Activated T-cell treated with anti-CD3 and anti-CD28 coated beads, Interleukin-2, amount 50 U/mL, for 24 hours (primary cell): ENCODE data around the gene ARHGAP26.

ENCODE experiments used
- DNase-seq: peaks from one replicate; pipeline ENCODE4 v3.0.0-alpha.2; 2020
- H3K27ac Mint-ChIP-seq: 2 replicates; pipeline ENCODE4 v1.8.0; 2020; ENCODE audit warnings: mild to moderate bottlenecking, mixed read lengths
- H3K27me3 Mint-ChIP-seq: 2 replicates; pipeline ENCODE4 v1.8.0; 2020; ENCODE audit warnings: mixed read lengths
- H3K36me3 Mint-ChIP-seq: 2 replicates; pipeline ENCODE4 v1.8.0; 2020; ENCODE audit warnings: low read depth, mixed read lengths
- H3K4me1 Mint-ChIP-seq: 2 replicates; pipeline ENCODE4 v1.8.0; 2020; ENCODE audit warnings: low read depth, mixed read lengths
- H3K4me3 Mint-ChIP-seq: 2 replicates; pipeline ENCODE4 v1.8.0; 2020; ENCODE audit warnings: mild to moderate bottlenecking, moderate library complexity, mixed read lengths
- H3K9me3 Mint-ChIP-seq: 2 replicates; pipeline ENCODE4 v1.8.0; 2020; ENCODE audit warnings: mixed read lengths

Gene ARHGAP26

DNA sequence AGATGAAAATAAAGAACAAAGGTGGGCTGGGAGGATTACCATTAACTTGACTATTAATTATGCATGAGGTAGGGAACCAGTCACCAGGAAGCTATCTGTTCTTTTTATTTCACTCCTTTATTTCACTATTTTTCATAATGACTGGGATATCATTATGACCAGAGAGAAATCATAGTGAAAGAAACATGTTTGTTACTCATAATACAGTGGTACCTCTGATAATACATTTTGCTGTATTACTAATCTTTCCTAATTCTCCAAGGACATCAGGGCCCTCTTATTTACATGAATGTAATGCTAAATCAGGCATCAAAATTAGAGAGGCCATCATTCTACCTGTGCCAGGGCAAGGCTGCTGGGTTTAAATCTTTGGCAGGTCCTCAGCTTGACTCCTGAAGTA lies 379.6 kb downstream of the ARHGAP26 start:
- Mint-ChIP-seq H3K27ac (no peak overlapping the region), H3K4me1 (peaks cover 12% of the 10 kb centered on the region), H3K36me3 (peaks cover 49% of the 10 kb centered on the region), H3K4me3 (no peak overlapping the region), H3K9me3 (no peaks in the 10 kb centered on the region), H3K27me3 (no peaks in the 10 kb centered on the region)
- no peak for DNase-seq

DNA sequence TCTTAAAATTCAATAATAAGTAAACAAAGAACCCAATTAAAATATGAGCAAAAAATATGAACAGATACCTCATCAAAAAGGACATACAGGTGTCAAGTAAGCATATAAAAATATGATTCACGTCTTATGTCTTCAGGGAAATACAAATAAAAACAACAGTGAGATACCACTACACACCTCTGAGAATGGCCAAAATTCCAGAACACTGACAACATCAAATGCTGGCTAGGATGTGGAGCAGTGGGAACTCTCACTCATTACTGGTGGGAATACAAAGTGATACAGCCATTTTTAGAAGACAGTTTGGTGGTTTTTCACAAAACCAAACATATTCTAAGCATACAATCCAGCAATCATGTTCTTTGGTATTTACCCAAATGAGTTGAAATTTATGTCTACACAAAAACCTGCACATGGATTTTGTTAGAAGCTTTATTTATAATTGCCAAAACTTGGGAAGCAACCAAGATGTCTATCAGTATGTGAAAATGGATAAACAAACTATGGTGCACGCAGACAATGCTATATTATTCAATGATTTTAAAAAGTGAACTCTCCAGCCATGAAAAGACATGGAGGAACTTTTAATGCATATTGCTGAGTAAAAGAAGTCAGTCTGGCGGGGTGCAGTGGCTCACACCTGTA lies 381.0 kb downstream of the ARHGAP26 start:
- no peaks in the 10 kb centered on the region for H3K27me3 Mint-ChIP-seq
- DNase-seq: no peak
- no peaks in the 10 kb centered on the region for H3K9me3 Mint-ChIP-seq
- no peak overlapping the region for H3K4me3 Mint-ChIP-seq
- peaks cover 4% of the 10 kb centered on the region for H3K4me1 Mint-ChIP-seq
- H3K36me3 Mint-ChIP-seq: peaks cover 51% of the 10 kb centered on the region
- no peak overlapping the region for H3K27ac Mint-ChIP-seq

DNA sequence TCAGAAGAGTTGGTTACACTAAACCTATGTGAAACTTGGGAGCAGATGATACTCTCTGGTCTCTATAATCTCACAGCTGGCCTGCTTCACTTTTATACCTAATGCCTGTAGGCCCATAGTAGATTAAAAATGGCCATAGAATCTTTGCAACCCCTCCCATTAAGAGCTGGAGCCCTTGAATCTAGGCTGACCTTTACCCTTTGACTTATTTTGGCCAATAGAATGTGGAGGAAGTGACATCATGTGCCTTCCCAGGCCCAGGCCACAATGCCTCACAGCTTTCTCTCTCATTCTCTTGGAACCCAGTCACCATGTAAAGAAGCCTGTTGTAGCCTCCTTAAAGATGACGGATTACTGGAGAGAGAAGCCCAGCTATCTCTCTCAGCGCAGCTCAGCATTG lies 382.3 kb downstream of the ARHGAP26 start:
- peaks cover 42% of the 10 kb centered on the region for H3K36me3 Mint-ChIP-seq
- no peak overlapping the region for H3K27ac Mint-ChIP-seq
- H3K4me1 Mint-ChIP-seq: peaks cover 4% of the 10 kb centered on the region
- H3K27me3 Mint-ChIP-seq: no peaks in the 10 kb centered on the region
- H3K4me3 Mint-ChIP-seq: no peak overlapping the region
- DNase-seq: no peak
- no peaks in the 10 kb centered on the region for H3K9me3 Mint-ChIP-seq

DNA sequence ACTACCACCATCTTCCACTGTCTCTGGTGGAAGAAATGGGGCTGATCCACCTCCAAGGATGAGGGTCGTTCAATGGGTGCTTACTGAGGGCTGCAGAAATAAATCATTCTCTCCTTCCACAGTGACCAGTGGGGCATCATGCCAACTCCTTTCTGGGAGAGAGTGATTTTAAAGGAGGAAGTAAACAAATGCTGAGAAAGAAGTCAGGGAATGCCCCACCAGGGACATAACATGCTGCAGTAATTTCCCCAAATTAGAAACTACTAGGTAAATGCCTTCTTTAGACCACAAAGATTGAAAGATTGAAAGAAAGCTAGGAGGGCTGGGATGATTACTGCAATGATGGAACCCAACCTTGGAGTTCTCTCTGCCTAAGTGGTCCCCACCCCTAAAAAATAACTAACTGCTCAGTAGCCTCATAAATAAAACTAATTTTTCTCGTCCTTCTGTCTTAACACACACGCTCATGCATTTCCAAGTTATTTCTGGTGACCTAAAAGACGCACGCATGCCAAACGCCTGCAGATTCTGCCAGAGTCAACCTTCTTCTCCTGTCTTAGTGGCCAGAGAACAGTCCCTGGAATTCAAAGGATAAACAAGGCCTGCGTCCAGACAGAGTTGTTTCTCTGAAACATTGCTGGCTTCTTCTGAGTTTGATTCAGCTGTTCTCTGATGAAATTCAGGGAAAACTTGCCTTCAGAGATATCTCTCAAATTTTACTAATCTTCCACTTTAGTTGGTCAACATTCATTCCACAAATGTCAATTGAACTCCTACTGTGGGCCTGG lies 383.3 kb downstream of the ARHGAP26 start:
- no peak for DNase-seq
- no peak overlapping the region for H3K4me3 Mint-ChIP-seq
- no peaks in the 10 kb centered on the region for H3K9me3 Mint-ChIP-seq
- H3K27ac Mint-ChIP-seq: no peak overlapping the region
- no peaks in the 10 kb centered on the region for H3K27me3 Mint-ChIP-seq
- peaks cover 4% of the 10 kb centered on the region for H3K4me1 Mint-ChIP-seq
- H3K36me3 Mint-ChIP-seq: peaks cover 31% of the 10 kb centered on the region

DNA sequence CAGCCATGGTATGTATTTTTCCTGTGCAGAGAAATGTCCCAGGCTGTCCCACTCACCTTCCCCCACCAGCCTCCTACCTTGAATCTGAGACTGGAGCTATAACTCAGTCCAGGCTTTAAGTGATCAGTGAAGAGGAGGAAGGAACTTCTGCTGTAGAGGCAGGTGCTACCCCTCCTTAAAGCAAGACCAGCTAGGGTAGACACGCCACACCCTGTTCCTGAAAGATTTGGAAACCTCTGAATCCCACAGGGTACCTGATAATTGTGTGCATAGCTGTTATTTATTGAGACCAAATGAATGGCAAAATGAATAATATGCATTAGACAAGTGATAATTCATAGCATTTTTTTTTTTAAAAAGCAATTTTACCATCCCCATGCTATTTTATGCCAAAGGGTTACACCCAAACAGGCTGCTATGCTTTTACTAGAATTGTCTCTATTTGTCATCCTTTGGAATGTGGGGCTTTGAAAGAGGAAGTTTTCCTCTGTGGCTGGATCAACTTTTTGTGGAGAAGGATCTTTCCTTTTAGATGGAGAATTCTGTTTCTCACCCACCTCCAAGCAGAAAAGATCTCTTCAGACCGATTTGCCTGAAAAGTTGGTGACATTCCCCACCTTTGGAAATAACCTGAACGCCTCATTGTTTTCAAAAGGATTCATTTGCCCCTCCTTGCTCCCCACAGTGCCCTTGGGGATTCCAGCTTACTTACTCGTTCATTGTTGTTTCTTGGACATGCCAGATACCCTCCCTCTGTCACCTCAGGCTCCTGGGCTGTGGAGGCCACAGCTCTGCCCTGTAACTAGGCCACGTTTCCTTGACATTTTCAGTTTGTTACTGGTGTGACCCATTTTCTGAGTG lies 384.6 kb downstream of the ARHGAP26 start:
- H3K36me3 Mint-ChIP-seq: peaks cover 24% of the 10 kb centered on the region
- no peaks in the 10 kb centered on the region for H3K27me3 Mint-ChIP-seq
- H3K4me1 Mint-ChIP-seq: peaks cover 3% of the 10 kb centered on the region
- no peak overlapping the region for H3K27ac Mint-ChIP-seq
- no peak for DNase-seq
- no peak overlapping the region for H3K4me3 Mint-ChIP-seq
- no peaks in the 10 kb centered on the region for H3K9me3 Mint-ChIP-seq

DNA sequence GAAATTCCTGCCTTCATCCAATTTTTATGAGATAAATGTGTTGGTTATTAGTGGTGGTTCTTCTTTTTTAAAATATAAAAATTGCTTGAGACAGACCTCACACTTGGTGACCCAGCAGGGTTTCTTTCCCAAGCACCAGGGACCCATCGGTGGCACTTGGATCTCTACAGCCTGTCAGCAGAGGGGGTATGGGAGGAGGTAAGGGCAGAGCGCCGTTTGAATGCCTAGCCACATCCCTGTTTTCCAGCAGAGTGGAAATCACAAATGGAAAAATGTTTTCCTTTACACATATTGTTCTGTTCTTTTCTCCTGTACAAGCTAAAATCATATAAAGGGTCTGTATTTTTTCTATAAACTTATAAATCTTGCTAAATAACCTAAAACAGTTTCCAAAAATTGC lies 385.3 kb downstream of the ARHGAP26 start:
- no peaks in the 10 kb centered on the region for H3K4me1 Mint-ChIP-seq

DNA sequence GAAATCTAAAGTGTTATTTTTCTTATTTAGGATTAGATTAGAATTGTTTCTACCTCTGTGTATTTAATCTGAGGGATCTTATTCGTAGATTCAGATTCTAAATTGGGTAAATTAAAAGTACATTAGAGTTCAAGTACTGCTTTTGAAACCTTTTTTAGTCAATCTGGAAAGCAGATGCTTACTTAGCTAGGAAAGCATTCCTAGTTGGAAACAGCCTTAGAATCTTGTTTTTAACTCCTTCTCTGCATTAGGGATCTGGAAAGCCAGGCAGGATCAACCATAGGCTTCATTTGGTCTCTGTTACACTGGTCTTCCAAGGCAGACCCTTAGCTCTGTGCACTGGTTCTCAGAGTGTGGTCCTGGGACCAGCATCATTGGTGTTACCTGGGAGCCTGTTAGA lies 385.9 kb downstream of the ARHGAP26 start:
- H3K4me3 Mint-ChIP-seq: no peak overlapping the region
- no peak overlapping the region for H3K27ac Mint-ChIP-seq
- no peak for DNase-seq
- H3K4me1 Mint-ChIP-seq: no peaks in the 10 kb centered on the region
- H3K27me3 Mint-ChIP-seq: no peaks in the 10 kb centered on the region
- H3K36me3 Mint-ChIP-seq: peaks cover 14% of the 10 kb centered on the region
- H3K9me3 Mint-ChIP-seq: no peaks in the 10 kb centered on the region

More for the DNA sequence above, 385.3 kb downstream of the ARHGAP26 start:
- peaks cover 18% of the 10 kb centered on the region for H3K36me3 Mint-ChIP-seq
- no peak for DNase-seq
- no peak overlapping the region for H3K27ac Mint-ChIP-seq
- no peaks in the 10 kb centered on the region for H3K9me3 Mint-ChIP-seq
- H3K4me3 Mint-ChIP-seq: no peak overlapping the region
- no peaks in the 10 kb centered on the region for H3K27me3 Mint-ChIP-seq

DNA sequence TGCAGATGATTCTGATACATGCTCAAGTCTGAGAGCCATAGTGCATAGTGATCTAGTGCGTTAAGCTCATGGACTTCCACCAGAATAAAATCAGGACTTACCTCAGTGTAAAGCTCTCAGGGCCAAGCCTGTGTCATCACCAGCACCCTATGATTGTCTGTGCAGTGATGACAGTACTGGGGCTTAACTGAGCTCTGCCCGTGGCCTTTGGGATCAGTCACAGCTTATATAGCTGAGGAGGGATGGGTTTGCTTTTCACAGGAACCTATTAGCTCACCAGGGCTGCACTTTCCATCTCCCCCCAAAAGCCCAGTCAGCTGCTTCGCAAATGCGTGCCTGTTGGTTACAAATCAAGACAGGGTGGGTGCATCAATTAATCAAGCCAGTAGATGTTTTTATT lies 386.4 kb downstream of the ARHGAP26 start:
- H3K27me3 Mint-ChIP-seq: no peaks in the 10 kb centered on the region
- H3K27ac Mint-ChIP-seq: no peak overlapping the region
- H3K9me3 Mint-ChIP-seq: no peaks in the 10 kb centered on the region
- H3K4me1 Mint-ChIP-seq: no peaks in the 10 kb centered on the region
- no peak for DNase-seq
- H3K36me3 Mint-ChIP-seq: peaks cover 11% of the 10 kb centered on the region
- H3K4me3 Mint-ChIP-seq: no peak overlapping the region

DNA sequence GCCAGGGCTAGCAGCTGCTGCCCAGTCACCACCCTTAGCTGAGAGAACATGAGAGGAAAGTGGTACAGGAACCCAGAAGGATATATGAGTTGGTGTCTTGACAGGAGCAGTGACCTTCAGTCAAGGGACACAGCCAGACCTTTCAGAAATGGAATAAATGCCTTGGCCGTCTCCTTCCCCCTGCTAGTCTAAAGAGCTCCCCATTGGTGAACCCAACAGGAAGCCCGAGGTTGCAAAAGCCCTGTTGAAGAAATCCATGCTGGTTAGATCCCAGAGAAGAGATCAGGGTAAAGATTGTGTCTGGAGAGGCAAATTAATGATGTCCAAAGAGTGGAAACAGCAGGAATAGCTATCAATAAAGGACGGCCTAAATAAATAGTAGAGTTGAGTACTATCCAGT lies 388.9 kb downstream of the ARHGAP26 start:
- no peaks in the 10 kb centered on the region for H3K4me1 Mint-ChIP-seq
- H3K4me3 Mint-ChIP-seq: no peak overlapping the region
- H3K27ac Mint-ChIP-seq: no peak overlapping the region
- H3K36me3 Mint-ChIP-seq: peaks cover 5% of the 10 kb centered on the region
- no peaks in the 10 kb centered on the region for H3K27me3 Mint-ChIP-seq
- H3K9me3 Mint-ChIP-seq: no peaks in the 10 kb centered on the region
- no peak for DNase-seq

DNA sequence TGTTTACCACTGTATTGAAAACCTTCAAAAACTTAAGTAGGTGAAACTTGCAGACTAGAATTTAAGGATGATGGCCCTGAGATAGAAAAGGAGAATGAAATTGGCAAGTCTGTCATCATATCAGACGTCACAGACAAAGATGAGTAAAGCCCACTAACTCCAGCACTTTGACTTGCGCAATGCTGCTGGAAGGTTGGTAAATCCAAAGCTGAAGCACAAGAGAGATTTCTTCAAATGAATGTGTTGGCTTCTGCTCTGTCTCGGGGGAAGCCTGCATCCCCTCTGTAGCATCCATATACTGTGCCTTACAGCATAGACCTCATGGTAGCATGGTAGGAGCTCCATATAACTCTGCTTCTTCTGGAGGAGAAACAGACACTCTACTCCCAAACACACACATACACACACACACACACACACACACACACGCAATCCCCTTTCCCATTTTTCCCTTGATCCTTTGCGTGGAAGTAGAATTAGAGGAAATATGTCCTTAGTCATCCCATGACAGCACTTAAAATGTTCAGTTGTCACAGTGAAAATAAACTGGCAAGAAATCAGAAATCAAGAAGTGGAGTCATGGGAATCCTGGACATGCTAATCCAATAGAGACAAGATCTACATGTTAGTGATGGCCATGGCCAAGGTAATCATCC lies 391.8 kb downstream of the ARHGAP26 start:
- DNase-seq: no peak
- no peaks in the 10 kb centered on the region for H3K9me3 Mint-ChIP-seq
- H3K4me3 Mint-ChIP-seq: no peak overlapping the region
- no peaks in the 10 kb centered on the region for H3K27me3 Mint-ChIP-seq
- H3K4me1 Mint-ChIP-seq: no peaks in the 10 kb centered on the region
- no peaks in the 10 kb centered on the region for H3K36me3 Mint-ChIP-seq
- no peak overlapping the region for H3K27ac Mint-ChIP-seq

DNA sequence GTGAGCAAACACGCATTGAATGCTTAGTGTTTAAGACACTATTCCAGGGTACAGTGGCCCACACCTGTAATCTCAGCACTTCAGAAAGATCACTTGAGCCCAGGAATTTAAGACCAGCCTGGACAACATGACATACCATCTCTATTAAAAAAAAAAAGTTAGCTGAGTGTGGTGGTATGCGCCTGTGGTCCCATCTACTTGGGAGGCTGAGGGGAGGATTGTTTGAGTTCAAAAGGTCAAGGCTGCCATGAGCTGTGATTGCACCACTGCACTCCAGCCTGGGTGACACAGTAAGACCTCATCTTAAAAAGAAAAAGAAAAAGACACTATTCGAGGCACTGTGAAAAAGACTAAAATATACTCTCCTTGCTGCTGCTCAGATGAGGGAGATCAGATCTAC lies 392.6 kb downstream of the ARHGAP26 start:
- H3K27ac Mint-ChIP-seq: no peak overlapping the region
- no peaks in the 10 kb centered on the region for H3K27me3 Mint-ChIP-seq
- H3K4me3 Mint-ChIP-seq: no peak overlapping the region
- no peaks in the 10 kb centered on the region for H3K9me3 Mint-ChIP-seq
- no peak for DNase-seq
- H3K4me1 Mint-ChIP-seq: no peaks in the 10 kb centered on the region
- no peaks in the 10 kb centered on the region for H3K36me3 Mint-ChIP-seq

DNA sequence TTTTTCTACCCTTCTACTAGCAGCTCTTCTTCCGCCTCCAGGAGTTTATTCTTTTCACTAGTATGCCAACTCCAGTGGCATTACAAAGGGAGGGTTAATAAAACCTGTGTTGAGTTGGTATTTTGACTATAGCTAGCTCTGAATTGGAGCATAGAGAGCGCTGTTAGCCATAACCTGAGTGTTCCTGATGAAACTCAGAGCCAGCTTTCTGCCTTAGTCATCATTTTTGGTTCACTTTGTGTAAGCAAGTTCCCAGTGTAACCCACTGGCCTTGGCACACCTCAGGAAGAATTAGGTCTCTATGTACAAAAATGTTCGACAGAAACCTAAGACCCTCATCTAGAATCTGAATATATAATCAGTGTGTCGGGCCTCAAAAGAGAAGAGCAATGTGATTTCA lies 394.4 kb downstream of the ARHGAP26 start:
- no peak for DNase-seq
- Mint-ChIP-seq H3K27ac (no peak overlapping the region), H3K4me1 (no peaks in the 10 kb centered on the region), H3K27me3 (no peaks in the 10 kb centered on the region), H3K36me3 (no peaks in the 10 kb centered on the region), H3K4me3 (no peak overlapping the region), H3K9me3 (no peaks in the 10 kb centered on the region)

DNA sequence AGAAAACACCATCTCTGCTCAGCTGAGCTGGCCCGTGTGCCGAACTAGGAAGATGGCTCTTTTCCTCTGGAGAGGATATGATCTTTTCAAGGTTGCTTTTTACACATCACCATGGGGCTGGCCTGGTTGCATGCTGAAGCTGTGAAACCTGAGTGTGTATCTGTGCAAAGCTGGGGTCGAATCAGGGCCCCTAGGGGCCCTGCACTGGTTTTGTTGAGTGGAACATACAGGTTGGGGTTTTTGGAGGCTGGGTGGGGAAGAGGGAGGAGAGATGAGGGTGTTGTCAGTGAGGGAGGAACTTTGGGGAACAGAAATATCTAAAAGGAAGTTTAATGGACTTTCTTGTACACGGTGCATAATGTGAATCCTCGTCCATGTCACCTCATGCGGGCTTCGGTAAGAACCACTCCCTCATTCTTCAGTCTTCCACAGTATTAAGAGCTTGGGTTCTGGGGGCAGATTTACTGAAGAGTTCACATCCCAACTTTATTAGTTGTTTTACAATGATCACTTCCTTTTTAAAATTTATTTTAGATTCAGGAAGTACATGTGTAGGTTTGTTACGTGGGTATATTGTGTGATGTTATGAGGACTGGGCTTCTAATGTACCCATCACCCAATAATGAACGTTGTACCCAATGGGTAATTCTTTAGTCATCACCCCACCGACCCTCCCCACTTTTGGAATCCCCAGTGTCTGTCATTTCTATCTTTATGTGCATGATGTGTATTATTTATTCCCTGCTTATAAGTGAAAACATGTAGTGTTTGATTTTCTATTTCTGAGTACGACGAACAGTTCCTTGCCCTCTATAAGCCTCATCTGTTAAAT lies 395.1 kb downstream of the ARHGAP26 start:
- H3K4me1 Mint-ChIP-seq: no peaks in the 10 kb centered on the region
- no peaks in the 10 kb centered on the region for H3K9me3 Mint-ChIP-seq
- DNase-seq: no peak
- H3K27ac Mint-ChIP-seq: no peak overlapping the region
- H3K36me3 Mint-ChIP-seq: no peaks in the 10 kb centered on the region
- H3K4me3 Mint-ChIP-seq: no peak overlapping the region
- H3K27me3 Mint-ChIP-seq: no peaks in the 10 kb centered on the region

DNA sequence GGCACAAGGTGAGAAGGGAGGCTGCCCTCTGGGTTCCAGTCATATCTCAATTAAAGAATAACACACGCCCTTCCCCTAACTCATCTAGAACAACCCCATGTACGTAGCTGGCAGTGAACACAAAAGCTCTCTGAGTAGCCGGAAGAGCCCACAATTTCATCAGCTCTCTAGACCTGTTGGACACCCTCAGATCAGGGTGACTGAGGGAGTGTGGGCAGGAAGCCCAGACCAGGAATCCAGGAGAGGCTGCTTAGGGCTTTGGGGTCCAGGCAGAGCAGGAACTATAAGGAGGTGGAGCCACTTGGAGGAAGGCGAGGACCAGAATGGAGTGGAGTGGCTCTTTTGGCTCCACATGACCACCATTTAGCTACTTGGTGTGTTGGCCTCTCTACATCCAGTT lies 395.9 kb downstream of the ARHGAP26 start:
- H3K27me3 Mint-ChIP-seq: no peaks in the 10 kb centered on the region
- no peaks in the 10 kb centered on the region for H3K4me1 Mint-ChIP-seq
- no peak for DNase-seq
- H3K4me3 Mint-ChIP-seq: no peak overlapping the region
- H3K36me3 Mint-ChIP-seq: no peaks in the 10 kb centered on the region
- no peak overlapping the region for H3K27ac Mint-ChIP-seq
- no peaks in the 10 kb centered on the region for H3K9me3 Mint-ChIP-seq
